ENCODE measurements around the gene BCOR. TPM values are rescaled to one million over a fixed set of nuclear protein-coding genes. Genes with fewer than 3 reads are reported as not detected.
A peak's percentile ranks its signal among the peaks of the same experiment; 100 is the strongest.

The BCOR gene
- total and polyA plus RNA-seq, 2 of the 8 experiments (the other 6 are each of a cell fraction or from before 2014, with no cell fraction given), result 25.0 to 50.8 TPM

DNA sequence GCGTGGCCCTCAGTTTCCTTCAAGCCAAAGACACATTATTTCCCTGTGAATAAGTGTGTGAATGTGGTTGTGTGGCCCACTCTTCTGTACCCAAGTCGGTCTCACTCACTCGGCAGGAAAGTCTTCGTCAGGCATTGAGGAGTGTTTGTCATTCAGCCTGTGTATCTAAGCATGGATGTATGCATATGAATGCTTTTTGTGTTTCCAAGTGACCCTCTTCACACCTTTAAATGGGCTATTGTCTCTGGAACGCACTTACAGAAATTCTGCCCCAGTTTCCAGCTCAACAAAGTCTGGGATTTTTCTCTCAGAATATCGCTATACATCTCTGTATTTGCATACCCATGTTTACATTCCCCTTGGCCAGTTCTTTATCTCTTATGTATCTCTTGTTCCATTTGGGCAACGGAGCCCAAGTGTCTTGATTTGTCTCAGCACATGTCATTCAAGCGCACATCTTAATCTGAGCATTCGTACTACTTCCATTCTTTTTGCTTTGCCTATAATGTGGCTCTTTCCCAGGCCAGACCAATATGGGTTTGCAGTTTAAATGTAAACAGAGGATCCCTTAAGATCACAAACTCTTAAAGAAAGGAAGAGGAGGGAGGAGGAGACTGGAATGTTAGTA lies 4.8 kb downstream of the BCOR start:
- Histone ChIP-seq H2BK20ac (ENCODE audit: low read length) (no peak overlapping the region), H4K20me1 (replicated peaks in 1 of 2; ENCODE audit: control insufficient read depth in 1 of 2, insufficient read depth in 2 of 2, low read length in 2 of 2) (peaks cover 8 to 11% of the 10 kb centered on the region in 2 experiments), H4K5ac (ENCODE audit: insufficient read length, low read depth, low read length) (no peak overlapping the region), H2BK15ac (ENCODE audit: low read length) (no peak overlapping the region), H3K4me2 (ENCODE audit: insufficient read depth in 1 of 2, low read depth in 2 of 2, low read length in 2 of 2) (peak overlapping the region; percentile 78 to 81), H3K27me3 (replicated peaks in 1 of 4; ENCODE audit: control insufficient read depth in 3 of 4, extremely low read depth in 1 of 4, insufficient read depth in 3 of 4, low read length in 3 of 4) (no peaks in the 10 kb centered on the region; a peak in 1 of 7 replicates), H3K4me1 (replicated peaks in 1 of 4; ENCODE audit: control insufficient read depth in 3 of 4, insufficient read depth in 4 of 4, low read length in 3 of 4) (peaks cover 0 to 13% (median 8%) of the 10 kb centered on the region in 4 experiments; a peak in 4 of 7 replicates), H3K4ac (replicated peaks; ENCODE audit: insufficient read length, low read depth, low read length) (no peak overlapping the region), H3K4me3 (ENCODE audit: extremely low read depth in 1 of 4, insufficient read depth in 2 of 4, low read depth in 3 of 4, low read length in 4 of 4) (peak overlapping the region; percentile 53 to 79 (median 71); a peak in 7 of 8 replicates), H3K56ac (replicated peaks; ENCODE audit: insufficient read length, low read depth, low read length) (no peak overlapping the region), H3K23ac (ENCODE audit: insufficient read length) (no peak overlapping the region), H2AK5ac (ENCODE audit: low read depth, low read length) (peak overlapping the region; percentile 24; the same call in 1 of the 2 replicates), H3K14ac (ENCODE audit: insufficient read length) (no peak overlapping the region), H4K8ac (ENCODE audit: extremely low read depth, insufficient read depth, low read length) (no peak overlapping the region), H3K79me2 (ENCODE audit: control insufficient read depth in 1 of 2, insufficient read depth in 2 of 2, low read length in 2 of 2) (peaks cover 18 to 88% of the 10 kb centered on the region in 2 experiments), H3K18ac (ENCODE audit: extremely low read depth, low read length) (no peak overlapping the region; the same call in 1 of the 2 replicates), H2BK120ac (replicated peaks; ENCODE audit: low read depth, low read length) (no peak overlapping the region), H3K9ac (replicated peaks in 1 of 4; ENCODE audit: extremely low read depth in 1 of 4, low read depth in 3 of 4, low read length in 3 of 4) (peak overlapping the region in 3 of 4 experiments; percentile 45 to 80 (median 61); a peak in 6 of 7 replicates), H3K27ac (ENCODE audit: low read depth, low read length) (peak overlapping the region; percentile 67; the same call in 1 of the 2 replicates), H3K36me3 (ENCODE audit: control insufficient read depth in 2 of 4, insufficient read depth in 4 of 4, low read length in 3 of 4) (no peaks in the 10 kb centered on the region), H2AFZ (ENCODE audit: low read length) (no peak overlapping the region), H3K9me3 (ENCODE audit: insufficient read depth in 2 of 2, low read depth in 1 of 2, low read length in 1 of 2) (no peaks in the 10 kb centered on the region), H2BK12ac (ENCODE audit: low read depth, low read length) (peak overlapping the region; percentile 56; the same call in 1 of the 2 replicates), H3K79me1 (ENCODE audit: low read depth, low read length) (no peaks in the 10 kb centered on the region), H4K91ac (replicated peaks; ENCODE audit: insufficient read length, low read length) (peak overlapping the region; percentile 96), H2BK5ac (ENCODE audit: low read depth, low read length) (peak overlapping the region; percentile 97), H3K23me2 (ENCODE audit: low read depth, low read length) (peaks cover 19% of the 10 kb centered on the region; the same call in 1 of the 2 replicates)
- DNase-seq (ENCODE audit: low read depth in 1 of 2, low spot score in 2 of 2), result no peak
- ChIA-PET POLR2A (ENCODE audit: partially characterized antibody) (interaction anchor here (0.6 to 29.1 kb wide), 14 partner anchors 8 to 276 kb away, joined by 3 to 509 read pairs (median 7); no protein-coding TSS in a partner anchor), CTCF (ENCODE audit: partially characterized antibody) (interaction anchor here (1.0 to 2.2 kb wide), 2 partner anchors 9 to 11 kb away, joined by 3 to 11 read pairs; no protein-coding TSS in a partner anchor)
- 0% methylated on average over 9 of the region's 9 CpGs; no CpG with 5 or more reads in 1 of the 2 experiments for WGBS, 2 experiments (ENCODE audit: extremely low coverage in 1 of 2, insufficient coverage in 1 of 2, insufficient read length in 1 of 2, insufficient replicate concordance in 2 of 2, low coverage in 1 of 2, low lambda C conversion rate in 2 of 2, missing lambda C conversion rate in 1 of 2)
- peak; percentile 99 for FAIRE-seq
- peak; percentile 82 for TF ChIP-seq POU5F1 (IDR thresholded peaks at IDR 0.05; ENCODE audit: low read depth, low read length)
- no peak for TF ChIP-seq TEAD4 (IDR thresholded peaks at IDR 0.05; ENCODE audit: low read depth, low read length)
- TF ChIP-seq, protein P1, sequence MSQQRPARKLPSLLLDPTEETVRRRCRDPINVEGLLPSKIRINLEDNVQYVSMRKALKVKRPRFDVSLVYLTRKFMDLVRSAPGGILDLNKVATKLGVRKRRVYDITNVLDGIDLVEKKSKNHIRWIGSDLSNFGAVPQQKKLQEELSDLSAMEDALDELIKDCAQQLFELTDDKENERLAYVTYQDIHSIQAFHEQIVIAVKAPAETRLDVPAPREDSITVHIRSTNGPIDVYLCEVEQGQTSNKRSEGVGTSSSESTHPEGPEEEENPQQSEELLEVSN (IDR thresholded peaks at IDR 0.05), result no peak
- TF ChIP-seq SUZ12 (IDR thresholded peaks at IDR 0.05; ENCODE audit: low read length), result no peak
- TF ChIP-seq, protein P2, sequence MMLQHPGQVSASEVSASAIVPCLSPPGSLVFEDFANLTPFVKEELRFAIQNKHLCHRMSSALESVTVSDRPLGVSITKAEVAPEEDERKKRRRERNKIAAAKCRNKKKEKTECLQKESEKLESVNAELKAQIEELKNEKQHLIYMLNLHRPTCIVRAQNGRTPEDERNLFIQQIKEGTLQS (IDR thresholded peaks at IDR 0.05; ENCODE audit: insufficient read depth, low read depth, low read length), result no peak
- TF ChIP-seq SRF (IDR thresholded peaks at IDR 0.05; ENCODE audit: low read depth, low read length), result no peak
- TF ChIP-seq SAP30 (IDR thresholded peaks at IDR 0.05; ENCODE audit: insufficient read depth, insufficient replicate concordance, low read length), result no peak
- TF ChIP-seq HDAC6 (IDR thresholded peaks at IDR 0.05; ENCODE audit: low read depth, low read length), result no peak
- peak; percentile 67 for TF ChIP-seq NANOG (IDR thresholded peaks at IDR 0.05; ENCODE audit: insufficient read depth, low read depth, low read length, poor library complexity, severe bottlenecking)
- TF ChIP-seq SIX5 (IDR thresholded peaks at IDR 0.05; ENCODE audit: low read depth, low read length), result no peak

Measured in H1 (cell line).